ENCODE measurements around the gene LNX1.
A peak's percentile ranks its signal among the peaks of the same experiment; 100 is the strongest.
"Not testable (repeated sequence)": the region's sequence is repeated elsewhere in the genome, so short reads cannot be mapped to it uniquely, and the experiment has no call there.

LNX1 gene

GRCh38 chr4:53459548-53459947 lies 131.7 kb downstream of the LNX1 start:
- peak; percentile 7 for DNase-seq (ENCODE audit: low spot score)

- no peak for DNase-seq (ENCODE audit: low spot score)
These were observed 135.1 kb downstream of the LNX1 start for GRCh38 chr4:53456178-53456577.

DNA sequence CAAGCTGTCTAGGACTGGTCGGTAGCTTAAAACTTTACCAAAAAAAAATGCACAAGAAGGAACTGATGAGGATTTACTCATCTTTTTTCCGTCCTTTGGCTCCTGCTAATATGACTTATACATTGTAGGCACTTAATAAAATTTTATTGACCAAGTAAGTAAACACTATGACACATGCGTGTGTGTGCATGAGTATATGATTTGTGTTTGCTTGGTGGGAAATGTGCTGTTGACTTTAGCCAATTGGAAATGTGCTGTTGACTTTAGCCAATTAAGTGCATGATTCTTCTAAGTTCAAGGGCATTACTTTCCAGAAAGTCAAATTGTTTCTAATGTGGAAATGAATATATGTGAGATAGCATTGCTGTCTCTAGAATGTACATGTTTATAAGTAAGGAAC lies 135.5 kb downstream of the LNX1 start:
- no peak for DNase-seq (ENCODE audit: low spot score)

- no peak for DNase-seq (ENCODE audit: low spot score)
These were observed 137.9 kb downstream of the LNX1 start for GRCh38 chr4:53453385-53453784.

DNA sequence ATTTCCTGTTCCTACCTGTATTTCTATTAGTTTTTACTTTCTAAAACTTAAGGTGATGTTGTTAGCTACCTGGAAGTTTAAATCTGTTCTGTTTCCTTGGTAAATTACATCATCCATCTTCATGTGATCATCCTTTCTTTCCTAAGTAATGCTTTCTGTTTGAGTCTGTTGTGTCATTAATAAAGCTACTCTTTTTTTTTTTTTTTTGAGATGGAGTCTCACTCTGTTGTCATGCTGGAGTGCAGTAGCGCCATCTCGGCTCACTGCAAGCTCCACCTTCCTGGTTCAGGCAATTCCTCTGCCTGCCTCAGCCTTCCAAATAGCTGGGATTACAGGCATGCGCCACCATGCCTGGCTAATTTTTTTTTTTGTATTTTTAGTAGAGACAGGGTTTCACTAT lies 140.5 kb downstream of the LNX1 start:
- no peak for DNase-seq (ENCODE audit: low spot score)

GRCh38 chr4:53444954-53445353 lies 146.3 kb downstream of the LNX1 start:
- DNase-seq (ENCODE audit: low spot score), result no peak

DNA sequence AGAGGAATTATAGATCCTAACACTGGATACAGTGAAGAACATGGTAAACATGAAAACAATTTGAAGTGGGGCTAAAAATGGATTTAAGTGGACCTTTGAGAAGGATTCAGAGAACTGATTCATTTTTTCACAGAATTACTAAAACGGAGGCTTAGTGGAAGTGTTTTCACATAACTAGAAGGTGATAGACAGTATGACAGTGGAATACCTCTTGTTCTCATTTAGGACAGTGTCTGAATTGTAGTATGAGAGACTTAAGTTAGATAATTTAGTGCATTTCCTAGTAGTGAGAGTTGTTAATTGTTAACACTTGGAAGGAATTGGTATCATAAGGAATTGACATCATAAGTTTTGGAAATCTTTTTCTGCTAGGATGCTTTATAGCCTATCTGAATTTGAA lies 149.7 kb downstream of the LNX1 start:
- no peak for DNase-seq (ENCODE audit: low spot score)

- no peak for DNase-seq (ENCODE audit: low spot score)
These were observed 155.0 kb downstream of the LNX1 start for GRCh38 chr4:53436251-53436650.

GRCh38 chr4:53432528-53433424 lies 158.5 kb downstream of the LNX1 start:
- no peak for DNase-seq (ENCODE audit: low spot score)

GRCh38 chr4:53431052-53431451 lies 160.2 kb downstream of the LNX1 start:
- DNase-seq (ENCODE audit: low spot score), result no peak

DNA sequence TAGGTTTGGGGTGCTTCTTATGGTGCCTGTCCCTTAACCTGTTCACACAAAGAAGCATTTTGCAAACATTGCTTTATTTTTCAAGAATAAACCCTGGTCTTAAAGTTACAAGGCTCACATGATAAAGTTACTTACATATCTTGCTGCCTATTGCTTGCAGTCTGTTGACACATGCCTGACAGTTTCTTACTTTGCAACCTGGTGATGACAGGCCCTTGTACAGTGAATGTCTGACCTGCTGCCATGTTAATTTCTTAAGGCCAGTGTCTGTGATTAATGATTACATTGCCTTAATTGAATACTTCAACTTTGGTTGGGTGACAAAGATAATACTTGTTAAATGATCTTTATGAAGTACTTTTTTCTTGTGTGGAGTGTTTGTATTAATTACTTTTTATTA lies 163.9 kb downstream of the LNX1 start:
- no peak for DNase-seq (ENCODE audit: low spot score)

- DNase-seq (ENCODE audit: low spot score), result no peak
These were observed 167.0 kb downstream of the LNX1 start for GRCh38 chr4:53424280-53424679.

DNA sequence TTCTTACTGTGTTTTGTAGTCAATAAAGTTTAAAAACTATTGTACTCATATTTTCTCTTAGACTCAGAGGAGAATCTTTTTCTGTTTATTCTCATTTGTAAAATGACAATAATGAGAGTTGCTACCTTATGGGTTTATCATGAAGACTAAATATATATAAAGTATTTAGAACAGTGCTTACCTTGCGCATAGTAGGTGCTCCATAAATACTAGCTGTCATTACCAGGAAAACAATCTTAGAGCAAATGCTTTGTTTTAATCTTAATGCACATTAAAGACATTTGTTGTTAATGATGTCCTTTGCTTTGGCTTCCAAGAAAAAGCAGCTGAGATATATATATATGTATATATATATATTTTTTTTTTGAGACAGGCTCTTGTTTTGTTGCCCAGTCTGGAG lies 168.9 kb downstream of the LNX1 start:
- DNase-seq (ENCODE audit: low spot score), result no peak

GRCh38 chr4:53421791-53422190 lies 169.5 kb downstream of the LNX1 start:
- DNase-seq (ENCODE audit: low spot score), result no peak

DNA sequence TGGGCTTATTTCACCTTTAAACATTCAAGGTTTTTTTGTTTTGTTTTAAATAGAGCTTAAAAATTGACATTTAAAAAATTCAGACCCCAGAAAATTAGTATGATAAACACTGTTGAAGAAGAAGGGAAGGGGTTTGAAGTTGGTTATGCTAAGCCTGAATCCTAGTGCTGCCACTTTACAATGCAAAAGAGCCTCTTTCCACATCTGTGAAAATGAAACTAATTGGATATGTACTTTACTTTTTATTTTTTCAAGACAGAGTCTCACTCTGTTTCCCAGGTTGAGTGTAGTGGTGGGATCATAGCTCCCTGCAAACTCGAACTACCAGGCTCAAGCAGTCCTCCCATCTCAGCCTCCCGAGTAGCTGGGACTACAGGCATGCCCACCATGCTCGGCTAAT lies 172.1 kb downstream of the LNX1 start:
- DNase-seq (ENCODE audit: low spot score), result no peak

DNA sequence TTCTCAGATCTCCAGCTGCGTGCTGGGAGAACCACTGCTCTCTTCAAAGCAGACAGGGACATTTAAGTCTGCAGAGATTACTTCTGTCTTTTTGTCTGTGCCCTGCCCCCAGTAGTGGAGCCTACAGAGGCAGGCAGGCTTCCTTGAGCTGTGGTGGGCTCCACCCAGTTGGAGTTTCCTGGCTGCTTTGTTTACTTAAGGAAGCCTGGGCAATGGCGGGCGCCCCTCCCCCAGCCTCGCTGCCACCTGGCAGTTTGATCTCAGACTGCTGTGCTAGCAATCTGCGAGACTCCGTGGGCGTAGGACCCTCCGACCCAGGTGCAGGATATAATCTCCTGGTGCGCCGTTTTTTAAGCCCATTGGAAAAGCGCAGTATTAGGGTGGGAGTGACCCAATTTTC lies 181.8 kb downstream of the LNX1 start:
- DNase-seq (ENCODE audit: low spot score), result not testable (repeated sequence)

Measured in AG08396 (cell line).